ENCODE measurements around the gene FBLN7.

Gene FBLN7

GRCh38 chr2:112157472-112157871 is 19.3 kb downstream of the FBLN7 start:
- DNase-seq (ENCODE audit: low spot score), result no peak

- peak; percentile 93 for DNase-seq (ENCODE audit: low spot score)
These were observed 21.3 kb downstream of the FBLN7 start for GRCh38 chr2:112159454-112159921.

GRCh38 chr2:112160283-112161250 is 22.4 kb downstream of the FBLN7 start:
- DNase-seq (ENCODE audit: low spot score), result peak; percentile 30

GRCh38 chr2:112161431-112162145 is 23.4 kb downstream of the FBLN7 start:
- no peak for DNase-seq (ENCODE audit: low spot score)

- no peak for DNase-seq (ENCODE audit: low spot score)
These were observed 24.2 kb downstream of the FBLN7 start for GRCh38 chr2:112162341-112162740.

GRCh38 chr2:112162956-112163355 is 24.8 kb downstream of the FBLN7 start:
- no peak for DNase-seq (ENCODE audit: low spot score)

GRCh38 chr2:112163541-112163981 is 25.4 kb downstream of the FBLN7 start:
- DNase-seq (ENCODE audit: low spot score), result no peak

GRCh38 chr2:112164876-112165275 is 26.7 kb downstream of the FBLN7 start:
- no peak for DNase-seq (ENCODE audit: low spot score)

- DNase-seq (ENCODE audit: low spot score), result no peak
These were observed 27.1 kb downstream of the FBLN7 start for GRCh38 chr2:112165296-112165695.

GRCh38 chr2:112166806-112167499 is 28.8 kb downstream of the FBLN7 start:
- DNase-seq (ENCODE audit: low spot score), result no peak

- no peak for DNase-seq (ENCODE audit: low spot score)
These were observed 30.4 kb downstream of the FBLN7 start for GRCh38 chr2:112168422-112169124.

GRCh38 chr2:112170495-112170894 is 32.3 kb downstream of the FBLN7 start:
- no peak for DNase-seq (ENCODE audit: low spot score)

GRCh38 chr2:112173646-112174319 is 35.6 kb downstream of the FBLN7 start:
- no peak for DNase-seq (ENCODE audit: low spot score)

GRCh38 chr2:112174383-112174782 is 36.2 kb downstream of the FBLN7 start:
- DNase-seq (ENCODE audit: low spot score), result no peak

- no peak for DNase-seq (ENCODE audit: low spot score)
These were observed 37.1 kb downstream of the FBLN7 start for GRCh38 chr2:112175333-112175732.

- DNase-seq (ENCODE audit: low spot score), result no peak
These were observed 37.9 kb downstream of the FBLN7 start for GRCh38 chr2:112175958-112176573.

GRCh38 chr2:112181571-112182290 is 43.5 kb downstream of the FBLN7 start:
- DNase-seq (ENCODE audit: low spot score), result no peak

GRCh38 chr2:112182581-112183034 is 44.4 kb downstream of the FBLN7 start:
- DNase-seq (ENCODE audit: low spot score), result peak; percentile 51

GRCh38 chr2:112183327-112184025 is 45.3 kb downstream of the FBLN7 start:
- DNase-seq (ENCODE audit: low spot score), result no peak

Data from NAMALWA (cell line).